Measurements from ENCODE around the gene UBE2D2. TPM values are rescaled to one million over a fixed set of nuclear protein-coding genes. Genes with fewer than 3 reads are reported as not detected.

UBE2D2 gene
- total and polyA plus RNA-seq, 2 of the 13 experiments (the other 11 are each of a cell fraction or from before 2014, with no cell fraction given): 79.1 to 109 TPM

DNA sequence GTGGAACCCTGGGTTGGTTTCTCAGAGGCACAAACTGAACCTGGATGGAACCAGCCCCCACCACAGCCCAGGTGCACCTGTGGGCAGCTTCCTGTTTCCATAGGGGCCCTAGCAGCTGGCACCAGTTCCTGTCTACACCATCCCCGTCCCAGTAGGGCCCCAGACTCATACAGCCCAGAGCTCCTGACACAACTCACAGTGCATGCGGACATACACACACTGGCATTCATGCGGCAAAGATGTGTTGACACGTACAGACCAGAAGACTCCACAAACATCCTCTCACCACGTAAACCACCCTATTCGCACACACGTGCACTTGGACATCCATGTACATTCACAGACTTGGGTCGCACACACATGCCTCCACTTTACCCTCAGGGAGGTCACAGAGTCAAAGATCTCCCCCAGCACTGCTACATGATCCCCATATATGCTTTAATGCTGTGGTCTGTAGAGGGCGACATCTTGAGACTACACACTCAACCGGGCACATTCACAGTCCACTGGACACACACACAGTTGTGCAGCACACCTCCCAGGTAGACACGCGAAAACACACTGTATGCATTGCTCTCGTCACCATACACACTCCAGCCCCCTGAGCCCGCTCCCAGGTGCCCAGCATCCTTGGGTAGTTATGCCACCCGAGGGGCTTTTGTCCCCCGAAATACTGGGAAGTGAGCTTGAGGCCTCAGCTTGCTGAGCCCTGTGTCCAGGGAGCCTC lies 109.4 kb downstream of the UBE2D2 start:
- H3K27ac ChIP-seq (ENCODE audit: extremely low read length, insufficient read depth, low read length): peak overlapping the region; percentile 56
- no peaks in the 10 kb centered on the region for H3K27me3 ChIP-seq (ENCODE audit: control insufficient read depth in 1 of 2, insufficient read depth in 2 of 2, low read length in 2 of 2)
- peak overlapping the region; percentile 71 for H3K4me2 ChIP-seq (ENCODE audit: low read depth, low read length)
- ChIA-PET CTCF (ENCODE audit: low intra/inter-chr PET ratio, low total read pairs) (interaction anchor here (1.4 kb wide), 1 partner anchor 95 kb away, joined by 7 read pairs; no protein-coding TSS in a partner anchor), POLR2A (interaction anchor here (0.8 to 2.0 kb wide), 8 partner anchors 11 to 109 kb away, joined by 3 to 9 read pairs (median 5); partner anchors contain the start of genes CXXC5 and UBE2D2)
- 0 out of 2 replicates have a peak overlapping the region, but pooled peaks have one; percentile 29 for H3K9ac ChIP-seq (ENCODE audit: insufficient read depth, low read depth, low read length)
- in situ Hi-C loops (cut with HindIII; ENCODE audit: extremely low pct_ligation_motif_present, low pct_unique_long_range_greater_than_20kb) (no loop called here), intact Hi-C loops (cut with micrococcal nuclease; ENCODE audit: unreplicated experiment) (loop anchor here (1.0 to 2.0 kb wide), 2 partner anchors 15 to 20 kb away; no protein-coding TSS in a partner anchor)
- DNase-seq (ENCODE audit: low spot score) (peak; percentile 45), FAIRE-seq (peak; percentile 48), ATAC-seq (peak; percentile 58)
- WGBS (ENCODE audit: low lambda C conversion rate): 83% methylated on average over 13 of the region's 16 CpGs
- no peaks in the 10 kb centered on the region for H3K9me3 ChIP-seq (ENCODE audit: low read length)
- no peak overlapping the region for H2AFZ ChIP-seq (ENCODE audit: low read length)
- BruUV-seq (replicated peaks): no TSS peak
- peaks cover 1 to 5% of the 10 kb centered on the region in 2 experiments; a peak in 2 of 5 replicates for H3K36me3 ChIP-seq (replicated peaks in 1 of 2; ENCODE audit: control insufficient read depth in 1 of 2, insufficient read depth in 2 of 2, low read length in 2 of 2)
- H3K4me3 ChIP-seq (replicated peaks in 1 of 3; ENCODE audit: insufficient read depth in 1 of 3, low read depth in 2 of 3, low read length in 3 of 3): peak overlapping the region in 1 of 3 experiments; percentile 47; a peak in 3 of 6 replicates
- peaks cover 71% of the 10 kb centered on the region for H4K20me1 ChIP-seq (ENCODE audit: insufficient read depth, low read length)
- peaks cover 93% of the 10 kb centered on the region for H3K79me2 ChIP-seq (ENCODE audit: insufficient read depth, low read length)
- H3K4me1 ChIP-seq (ENCODE audit: insufficient read depth, low read length): peaks cover 66% of the 10 kb centered on the region
- TF ChIP-seq, protein P1, sequence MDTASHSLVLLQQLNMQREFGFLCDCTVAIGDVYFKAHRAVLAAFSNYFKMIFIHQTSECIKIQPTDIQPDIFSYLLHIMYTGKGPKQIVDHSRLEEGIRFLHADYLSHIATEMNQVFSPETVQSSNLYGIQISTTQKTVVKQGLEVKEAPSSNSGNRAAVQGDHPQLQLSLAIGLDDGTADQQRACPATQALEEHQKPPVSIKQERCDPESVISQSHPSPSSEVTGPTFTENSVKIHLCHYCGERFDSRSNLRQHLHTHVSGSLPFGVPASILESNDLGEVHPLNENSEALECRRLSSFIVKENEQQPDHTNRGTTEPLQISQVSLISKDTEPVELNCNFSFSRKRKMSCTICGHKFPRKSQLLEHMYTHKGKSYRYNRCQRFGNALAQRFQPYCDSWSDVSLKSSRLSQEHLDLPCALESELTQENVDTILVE (CRISPR knock-in tag; IDR thresholded peaks at IDR 0.05): no peak
- TF ChIP-seq, protein P2, sequence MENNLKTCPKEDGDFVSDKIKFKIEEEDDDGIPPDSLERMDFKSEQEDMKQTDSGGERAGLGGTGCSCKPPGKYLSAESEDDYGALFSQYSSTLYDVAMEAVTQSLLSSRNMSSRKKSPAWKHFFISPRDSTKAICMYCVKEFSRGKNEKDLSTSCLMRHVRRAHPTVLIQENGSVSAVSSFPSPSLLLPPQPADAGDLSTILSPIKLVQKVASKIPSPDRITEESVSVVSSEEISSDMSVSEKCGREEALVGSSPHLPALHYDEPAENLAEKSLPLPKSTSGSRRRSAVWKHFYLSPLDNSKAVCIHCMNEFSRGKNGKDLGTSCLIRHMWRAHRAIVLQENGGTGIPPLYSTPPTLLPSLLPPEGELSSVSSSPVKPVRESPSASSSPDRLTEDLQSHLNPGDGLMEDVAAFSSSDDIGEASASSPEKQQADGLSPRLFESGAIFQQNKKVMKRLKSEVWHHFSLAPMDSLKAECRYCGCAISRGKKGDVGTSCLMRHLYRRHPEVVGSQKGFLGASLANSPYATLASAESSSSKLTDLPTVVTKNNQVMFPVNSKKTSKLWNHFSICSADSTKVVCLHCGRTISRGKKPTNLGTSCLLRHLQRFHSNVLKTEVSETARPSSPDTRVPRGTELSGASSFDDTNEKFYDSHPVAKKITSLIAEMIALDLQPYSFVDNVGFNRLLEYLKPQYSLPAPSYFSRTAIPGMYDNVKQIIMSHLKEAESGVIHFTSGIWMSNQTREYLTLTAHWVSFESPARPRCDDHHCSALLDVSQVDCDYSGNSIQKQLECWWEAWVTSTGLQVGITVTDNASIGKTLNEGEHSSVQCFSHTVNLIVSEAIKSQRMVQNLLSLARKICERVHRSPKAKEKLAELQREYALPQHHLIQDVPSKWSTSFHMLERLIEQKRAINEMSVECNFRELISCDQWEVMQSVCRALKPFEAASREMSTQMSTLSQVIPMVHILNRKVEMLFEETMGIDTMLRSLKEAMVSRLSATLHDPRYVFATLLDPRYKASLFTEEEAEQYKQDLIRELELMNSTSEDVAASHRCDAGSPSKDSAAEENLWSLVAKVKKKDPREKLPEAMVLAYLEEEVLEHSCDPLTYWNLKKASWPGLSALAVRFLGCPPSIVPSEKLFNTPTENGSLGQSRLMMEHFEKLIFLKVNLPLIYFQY (CRISPR knock-in tag; IDR thresholded peaks at IDR 0.05; ENCODE audit: borderline replicate concordance): 0 out of 2 replicates have a peak, but pooled peaks have one; percentile 13
- TF ChIP-seq RBAK (CRISPR knock-in tag; IDR thresholded peaks at IDR 0.05) (0 out of 2 replicates have a peak, but pooled peaks have one; percentile 8), ZBTB38 (CRISPR knock-in tag; IDR thresholded peaks at IDR 0.05) (peak; percentile 70; the same call in 1 of the 2 replicates), SPEN (CRISPR knock-in tag; IDR thresholded peaks at IDR 0.05; ENCODE audit: low read depth) (peak; percentile 59; the same call in 1 of the 2 replicates), TAF15 (IDR thresholded peaks at IDR 0.05; ENCODE audit: low read depth, low read length, poor library complexity, severe bottlenecking) (no peak), MEIS1 (CRISPR knock-in tag; IDR thresholded peaks at IDR 0.05; ENCODE audit: borderline replicate concordance) (0 out of 2 replicates have a peak, but pooled peaks have one; percentile 2), GABPA (IDR thresholded peaks at IDR 0.05; ENCODE audit: low read depth, low read length) (no peak), GABPA (CRISPR knock-in tag; IDR thresholded peaks at IDR 0.05; ENCODE audit: low read depth) (0 out of 2 replicates have a peak, but pooled peaks have one; percentile 5), NR2C2 (CRISPR knock-in tag; IDR thresholded peaks at IDR 0.05; ENCODE audit: borderline replicate concordance) (peak; percentile 8; the same call in 1 of the 2 replicates), ZFX (CRISPR knock-in tag; IDR thresholded peaks at IDR 0.05; ENCODE audit: low read depth) (peak; percentile 26; the same call in 1 of the 2 replicates)
- TF ChIP-seq, protein P3, sequence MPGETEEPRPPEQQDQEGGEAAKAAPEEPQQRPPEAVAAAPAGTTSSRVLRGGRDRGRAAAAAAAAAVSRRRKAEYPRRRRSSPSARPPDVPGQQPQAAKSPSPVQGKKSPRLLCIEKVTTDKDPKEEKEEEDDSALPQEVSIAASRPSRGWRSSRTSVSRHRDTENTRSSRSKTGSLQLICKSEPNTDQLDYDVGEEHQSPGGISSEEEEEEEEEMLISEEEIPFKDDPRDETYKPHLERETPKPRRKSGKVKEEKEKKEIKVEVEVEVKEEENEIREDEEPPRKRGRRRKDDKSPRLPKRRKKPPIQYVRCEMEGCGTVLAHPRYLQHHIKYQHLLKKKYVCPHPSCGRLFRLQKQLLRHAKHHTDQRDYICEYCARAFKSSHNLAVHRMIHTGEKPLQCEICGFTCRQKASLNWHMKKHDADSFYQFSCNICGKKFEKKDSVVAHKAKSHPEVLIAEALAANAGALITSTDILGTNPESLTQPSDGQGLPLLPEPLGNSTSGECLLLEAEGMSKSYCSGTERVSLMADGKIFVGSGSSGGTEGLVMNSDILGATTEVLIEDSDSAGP (CRISPR knock-in tag; IDR thresholded peaks at IDR 0.05; ENCODE audit: borderline replicate concordance): peak; percentile 38; the same call in 1 of the 2 replicates
- TF ChIP-seq, protein P4, sequence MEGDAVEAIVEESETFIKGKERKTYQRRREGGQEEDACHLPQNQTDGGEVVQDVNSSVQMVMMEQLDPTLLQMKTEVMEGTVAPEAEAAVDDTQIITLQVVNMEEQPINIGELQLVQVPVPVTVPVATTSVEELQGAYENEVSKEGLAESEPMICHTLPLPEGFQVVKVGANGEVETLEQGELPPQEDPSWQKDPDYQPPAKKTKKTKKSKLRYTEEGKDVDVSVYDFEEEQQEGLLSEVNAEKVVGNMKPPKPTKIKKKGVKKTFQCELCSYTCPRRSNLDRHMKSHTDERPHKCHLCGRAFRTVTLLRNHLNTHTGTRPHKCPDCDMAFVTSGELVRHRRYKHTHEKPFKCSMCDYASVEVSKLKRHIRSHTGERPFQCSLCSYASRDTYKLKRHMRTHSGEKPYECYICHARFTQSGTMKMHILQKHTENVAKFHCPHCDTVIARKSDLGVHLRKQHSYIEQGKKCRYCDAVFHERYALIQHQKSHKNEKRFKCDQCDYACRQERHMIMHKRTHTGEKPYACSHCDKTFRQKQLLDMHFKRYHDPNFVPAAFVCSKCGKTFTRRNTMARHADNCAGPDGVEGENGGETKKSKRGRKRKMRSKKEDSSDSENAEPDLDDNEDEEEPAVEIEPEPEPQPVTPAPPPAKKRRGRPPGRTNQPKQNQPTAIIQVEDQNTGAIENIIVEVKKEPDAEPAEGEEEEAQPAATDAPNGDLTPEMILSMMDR (CRISPR knock-in tag; IDR thresholded peaks at IDR 0.05): peak; percentile 67
